ENCODE measurements around the gene PCGF1. TPM values are rescaled to one million over a fixed set of nuclear protein-coding genes. Genes with fewer than 3 reads are reported as not detected.

The PCGF1 gene
- total RNA-seq, 1 experiment from 2014 or later: 28.1 TPM

DNA sequence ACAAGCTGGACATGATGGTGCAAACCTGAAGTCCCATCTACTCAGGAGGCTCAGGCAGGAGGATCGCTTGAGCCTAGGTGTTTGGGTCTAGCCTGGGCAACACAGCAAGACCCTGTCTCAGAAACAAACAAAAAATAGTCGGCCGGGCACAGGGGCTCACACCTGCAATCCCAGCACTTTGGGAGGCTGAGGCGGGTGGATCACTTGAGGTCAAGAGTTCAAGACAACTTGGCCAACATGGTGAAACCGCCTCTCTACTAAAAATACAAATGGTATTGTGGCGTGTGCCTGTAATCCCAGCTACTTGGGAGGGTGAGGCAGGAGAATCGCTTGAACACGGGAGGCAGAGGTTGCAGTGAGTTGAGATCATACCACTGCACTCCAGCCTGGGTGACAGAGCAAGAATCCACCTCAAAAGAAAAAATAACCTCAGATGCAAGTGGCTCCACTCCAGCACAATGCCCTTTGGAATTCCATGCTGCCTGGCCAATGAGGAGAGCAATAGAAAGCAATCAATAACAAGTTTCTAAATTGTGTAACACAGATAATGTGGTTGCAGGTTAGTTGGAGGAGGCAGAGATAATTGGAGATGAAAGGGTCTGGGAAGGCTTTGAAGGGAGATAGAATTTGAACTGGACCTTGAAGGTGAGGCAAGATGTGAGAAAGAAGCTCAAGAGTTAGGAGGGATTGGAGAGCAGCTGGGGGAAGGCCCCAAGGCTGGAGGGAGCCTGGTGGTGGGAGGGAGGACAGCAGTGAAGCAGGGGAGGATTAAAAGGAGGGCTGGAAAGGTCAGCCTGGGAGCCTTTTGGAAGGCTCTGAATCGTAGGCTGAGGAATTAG is 18.6 kb downstream of the PCGF1 start:
- no peak overlapping the region for H4K91ac ChIP-seq (ENCODE audit: insufficient read length, low read depth, low read length)
- no peaks in the 10 kb centered on the region for H3K23me2 ChIP-seq (ENCODE audit: insufficient read length, low read depth, low read length, poor library complexity, severe bottlenecking)
- no peak overlapping the region for H4K5ac ChIP-seq (ENCODE audit: insufficient read length, low read depth, low read length)
- Mint-ChIP-seq H3K4me1 (no peaks in the 10 kb centered on the region), H3K36me3 (ENCODE audit: insufficient read depth in 1 of 3, low read depth in 3 of 3) (peaks cover 24 to 64% (median 59%) of the 10 kb centered on the region in 3 experiments), H3K27me3 (ENCODE audit: low read depth) (no peaks in the 10 kb centered on the region; the same call in 1 of the 2 replicates), H3K4me3 (no peak overlapping the region), H3K27ac (no peak overlapping the region), H3K9me3 (no peaks in the 10 kb centered on the region)
- no peaks in the 10 kb centered on the region for H4K20me1 ChIP-seq (ENCODE audit: control insufficient read depth, insufficient read depth, insufficient read length)
- no peak overlapping the region for H2AK5ac ChIP-seq (ENCODE audit: insufficient read length, low read length)
- H3K27ac ChIP-seq (ENCODE audit: insufficient read length, low read depth, low read length): no peak overlapping the region
- H4K8ac ChIP-seq (replicated peaks; ENCODE audit: insufficient read length, low read depth, low read length): no peak overlapping the region
- TF ChIP-seq, protein P1, sequence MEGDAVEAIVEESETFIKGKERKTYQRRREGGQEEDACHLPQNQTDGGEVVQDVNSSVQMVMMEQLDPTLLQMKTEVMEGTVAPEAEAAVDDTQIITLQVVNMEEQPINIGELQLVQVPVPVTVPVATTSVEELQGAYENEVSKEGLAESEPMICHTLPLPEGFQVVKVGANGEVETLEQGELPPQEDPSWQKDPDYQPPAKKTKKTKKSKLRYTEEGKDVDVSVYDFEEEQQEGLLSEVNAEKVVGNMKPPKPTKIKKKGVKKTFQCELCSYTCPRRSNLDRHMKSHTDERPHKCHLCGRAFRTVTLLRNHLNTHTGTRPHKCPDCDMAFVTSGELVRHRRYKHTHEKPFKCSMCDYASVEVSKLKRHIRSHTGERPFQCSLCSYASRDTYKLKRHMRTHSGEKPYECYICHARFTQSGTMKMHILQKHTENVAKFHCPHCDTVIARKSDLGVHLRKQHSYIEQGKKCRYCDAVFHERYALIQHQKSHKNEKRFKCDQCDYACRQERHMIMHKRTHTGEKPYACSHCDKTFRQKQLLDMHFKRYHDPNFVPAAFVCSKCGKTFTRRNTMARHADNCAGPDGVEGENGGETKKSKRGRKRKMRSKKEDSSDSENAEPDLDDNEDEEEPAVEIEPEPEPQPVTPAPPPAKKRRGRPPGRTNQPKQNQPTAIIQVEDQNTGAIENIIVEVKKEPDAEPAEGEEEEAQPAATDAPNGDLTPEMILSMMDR (conservative IDR thresholded peaks at IDR 0.05): no peak
- no peak overlapping the region for H3T11ph ChIP-seq (ENCODE audit: low read length)
- no peak overlapping the region for H3K14ac ChIP-seq (ENCODE audit: insufficient read depth, low read length)
- no peaks in the 10 kb centered on the region for H3K9me3 ChIP-seq (ENCODE audit: control insufficient read depth, low read depth, low read length)
- DNase-seq: no peak
- H3K4ac ChIP-seq (ENCODE audit: low read depth, low read length): no peak overlapping the region
- H3K79me2 ChIP-seq (ENCODE audit: insufficient read depth, low read length): no peaks in the 10 kb centered on the region
- H3K56ac ChIP-seq (ENCODE audit: insufficient read length, low read depth, low read length): no peak overlapping the region
- H3K4me2 ChIP-seq (ENCODE audit: insufficient read depth, insufficient read length, low read length): no peak overlapping the region
- H2BK15ac ChIP-seq (ENCODE audit: low read depth, low read length): no peak overlapping the region
- H2BK5ac ChIP-seq (ENCODE audit: insufficient read length, low read length): no peak overlapping the region
- no CpG with 5 or more reads among the region's 9 CpGs for WGBS (ENCODE audit: extremely low coverage, insufficient read length, low lambda C conversion rate)
- no peak overlapping the region for H3K23ac ChIP-seq (ENCODE audit: insufficient read length, low read depth, low read length)
- no peaks in the 10 kb centered on the region for H3K27me3 ChIP-seq (ENCODE audit: insufficient read depth, low read length)
- no peak overlapping the region for H3K18ac ChIP-seq (ENCODE audit: insufficient read length, low read depth, low read length)
- no peak overlapping the region for H2BK20ac ChIP-seq (ENCODE audit: low read depth, low read length, poor library complexity, severe bottlenecking)
- H2AFZ ChIP-seq (ENCODE audit: low read length): no peak overlapping the region
- no peak overlapping the region for H2BK120ac ChIP-seq (ENCODE audit: low read depth, low read length, poor library complexity, severe bottlenecking)
- H2BK12ac ChIP-seq (ENCODE audit: insufficient read length, low read depth, low read length): no peak overlapping the region
- no peaks in the 10 kb centered on the region for H3K4me1 ChIP-seq (ENCODE audit: insufficient read depth, low read length)
- H3K9ac ChIP-seq (ENCODE audit: extremely low read depth, insufficient read length, low read length): no peak overlapping the region
- H3K79me1 ChIP-seq (ENCODE audit: insufficient read depth, low read depth, low read length, poor library complexity, severe bottlenecking): no peaks in the 10 kb centered on the region

All from H9 (cell line).